GM23338 (cell line): Measurements from ENCODE around the gene OS9. TPM values are rescaled to one million over a fixed set of nuclear protein-coding genes. Genes with fewer than 3 reads are reported as not detected.

Experiments
- ATAC-seq: fragments of 200-7000 bp; cut with Tn5 transposase; 3 replicates; pipeline ENCODE4 v1.9.1; 2020
- DNase-seq: peaks from one replicate; pipeline ENCODE4 v3.0.0-alpha.2; 2015; ENCODE audit warnings: low spot score
- H2AFZ ChIP-seq: fragments of 200-600 bp; sonication (generic); 2 replicates; pipeline ENCODE4 v1.8.0; 2016; ENCODE audit warnings: antibody characterized with exemption, mild to moderate bottlenecking, moderate library complexity
- H3F3A ChIP-seq: fragments of 200-600 bp; sonication (generic); replicated peaks from 2 replicates; pipeline ENCODE4 v1.8.0; 2017; ENCODE audit warnings: antibody characterized with exemption, mixed run types, low read depth
- H3K27ac ChIP-seq: fragments of 200-600 bp; sonication (generic); 2 replicates; pipeline ENCODE4 v1.6.1; 2016; ENCODE audit warnings: low read depth
- H3K27me3 ChIP-seq: fragments of 200-600 bp; sonication (generic); 2 replicates; pipeline ENCODE4 v1.8.0; 2016; ENCODE audit warnings: mild to moderate bottlenecking, mixed run types, moderate library complexity; ENCODE audit not compliant: insufficient read depth
- H3K36me3 ChIP-seq: fragments of 200-600 bp; sonication (generic); 2 replicates; pipeline ENCODE4 v1.8.0; 2016; ENCODE audit warnings: mild to moderate bottlenecking; ENCODE audit not compliant: insufficient read depth
- H3K4me1 ChIP-seq: fragments of 200-600 bp; sonication (generic); 2 replicates; pipeline ENCODE4 v1.8.0; 2016; ENCODE audit warnings: mild to moderate bottlenecking, moderate library complexity; ENCODE audit not compliant: insufficient read depth
- H3K4me2 ChIP-seq: fragments of 200-600 bp; sonication (generic); 2 replicates; pipeline ENCODE4 v1.7.1; 2017; ENCODE audit warnings: mixed run types
- H3K4me3 ChIP-seq: fragments of 200-600 bp; sonication (generic); 2 replicates; pipeline ENCODE4 v1.6.1; 2016; ENCODE audit warnings: mixed run types
- H3K79me2 ChIP-seq: fragments of 200-600 bp; sonication (generic); replicated peaks from 2 replicates; pipeline ENCODE4 v1.8.0; 2017; ENCODE audit warnings: mild to moderate bottlenecking; ENCODE audit not compliant: insufficient read depth
- H3K9me2 ChIP-seq: fragments of 200-600 bp; sonication (generic); 2 replicates; pipeline ENCODE4 v1.8.0; 2017; ENCODE audit not compliant: insufficient read depth
- H4K20me1 ChIP-seq: fragments of 200-600 bp; sonication (generic); replicated peaks from 2 replicates; pipeline ENCODE4 v1.8.0; 2017; ENCODE audit warnings: mild to moderate bottlenecking; ENCODE audit not compliant: insufficient read depth
- H3K27ac Mint-ChIP-seq: 2 replicates; pipeline ENCODE4 v1.8.0; 2020; ENCODE audit warnings: inconsistent platforms, mild to moderate bottlenecking, moderate library complexity, mixed read lengths
- H3K27me3 Mint-ChIP-seq: 3 replicates; pipeline ENCODE4 v1.8.0; 2022; ENCODE audit warnings: low read depth, mild to moderate bottlenecking, moderate library complexity, mixed read lengths, inconsistent platforms; ENCODE audit not compliant: insufficient read depth, poor library complexity
- H3K36me3 Mint-ChIP-seq: 3 replicates; pipeline ENCODE4 v1.8.0; 2021; ENCODE audit warnings: low read depth, mild to moderate bottlenecking, inconsistent platforms, moderate library complexity, mixed read lengths
- H3K4me1 Mint-ChIP-seq: 3 replicates; pipeline ENCODE4 v1.8.0; 2020; ENCODE audit warnings: mild to moderate bottlenecking, inconsistent platforms, mixed read lengths
- H3K4me3 Mint-ChIP-seq: 3 replicates; pipeline ENCODE4 v1.8.0; 2021; ENCODE audit warnings: moderate library complexity, mild to moderate bottlenecking, inconsistent platforms, mixed read lengths
- H3K9me3 Mint-ChIP-seq: 3 replicates; pipeline ENCODE4 v1.8.0; 2020; ENCODE audit warnings: moderate library complexity, mild to moderate bottlenecking, inconsistent platforms, mixed read lengths
- CREB1 ChIP-seq: fragments of 250-450 bp; sonication (Bioruptor Pico); IDR thresholded peaks from 2 replicates; pipeline ENCODE4 v1.5.0; 2020; ENCODE audit warnings: low read depth, mild to moderate bottlenecking, moderate library complexity
- CTCF ChIP-seq, 2 experiments: fragments of 200-600 bp in 1 of 2; sonication (generic) in 1 of 2; conservative IDR thresholded peaks; 2 replicates each; pipeline versions ENCODE4 v1.5.1 to v1.6.1; 2016 to 2017; ENCODE audit warnings: antibody characterized with exemption in 2 of 2, low read depth in 2 of 2, mild to moderate bottlenecking in 2 of 2, moderate library complexity in 1 of 2
- ETS1 ChIP-seq: IDR thresholded peaks from 2 replicates; pipeline ENCODE4 v1.6.1; 2016; ENCODE audit warnings: antibody characterized with exemption
- EZH2 ChIP-seq: fragments of 200-600 bp; sonication (generic); IDR thresholded peaks from one replicate; pipeline ENCODE4 v1.8.0; 2017; ENCODE audit warnings: antibody characterized with exemption, mild to moderate bottlenecking, low read depth; ENCODE audit not compliant: unreplicated experiment
- EZH2phosphoT487 ChIP-seq: fragments of 200-600 bp; sonication (generic); IDR thresholded peaks from one replicate; pipeline ENCODE4 v1.8.1; 2018; ENCODE audit warnings: antibody characterized with exemption; ENCODE audit not compliant: unreplicated experiment
- JUNB ChIP-seq: IDR thresholded peaks from one replicate; pipeline ENCODE4 v1.6.1; 2016; ENCODE audit warnings: antibody characterized with exemption; ENCODE audit not compliant: unreplicated experiment
- NANOG ChIP-seq: IDR thresholded peaks from 2 replicates; pipeline ENCODE4 v1.6.1; 2016; ENCODE audit warnings: antibody characterized with exemption, borderline replicate concordance
- POLR2AphosphoS5 ChIP-seq: IDR thresholded peaks from 2 replicates; pipeline ENCODE4 v1.6.1; 2016; ENCODE audit warnings: antibody characterized with exemption, low read depth
- REST ChIP-seq: IDR thresholded peaks from one replicate; pipeline ENCODE4 v1.6.1; 2018; ENCODE audit warnings: antibody characterized with exemption; ENCODE audit not compliant: unreplicated experiment
- STAT1 ChIP-seq: IDR thresholded peaks from one replicate; pipeline ENCODE4 v1.6.1; 2016; ENCODE audit warnings: antibody characterized with exemption; ENCODE audit not compliant: unreplicated experiment
- ZNF114 ChIP-seq: fragments of 250-450 bp; sonication (Bioruptor Pico); IDR thresholded peaks from 2 replicates; pipeline ENCODE4 v1.5.0; 2020; ENCODE audit warnings: mild to moderate bottlenecking, moderate library complexity
- ZNF331 ChIP-seq: fragments of 250-450 bp; sonication (Bioruptor Pico); IDR thresholded peaks from 2 replicates; pipeline ENCODE4 v1.5.0; 2020; ENCODE audit warnings: low read depth, mild to moderate bottlenecking, moderate library complexity
- ZNF462 ChIP-seq: fragments of 250-450 bp; sonication (Bioruptor Pico); IDR thresholded peaks from 2 replicates; pipeline ENCODE4 v1.5.0; 2020; ENCODE audit warnings: mild to moderate bottlenecking, moderate library complexity
- polyA plus RNA-seq: library from polyadenylated mRNA; unstranded; fragments of >200 nt; fragmentation: Nextera tagmentation; extraction: Ambion mirVana; gene quantifications from 2 replicates; pipeline ENCODE4 v1.2.1, GENCODE V29; 2016
- total RNA-seq: library from RNA; depleted of rRNA; stranded (reverse); fragments of >200 nt; shearing (Covaris generic); gene quantifications from 2 replicates; pipeline ENCODE4 v1.2.3, GENCODE V29; 2014

Gene OS9
- total and polyA plus RNA-seq, 2 experiments from 2014 or later: 27.5 to 79.7 TPM

- peak; percentile 86 for ATAC-seq
- Mint-ChIP-seq H3K9me3 (no peaks in the 10 kb centered on the region), H3K27me3 (peaks cover 80% of the 10 kb centered on the region), H3K27ac (no peak overlapping the region), H3K4me3 (peak overlapping the region; percentile 89), H3K4me1 (peaks cover 15% of the 10 kb centered on the region), H3K36me3 (no peaks in the 10 kb centered on the region; the same call in 2 of the 3 replicates)
- Histone ChIP-seq H4K20me1 (no peaks in the 10 kb centered on the region; the same call in 1 of the 2 replicates), H2AFZ (peak overlapping the region; percentile 94), H3K4me2 (peak overlapping the region; percentile 88), H3K9me2 (no peaks in the 10 kb centered on the region), H3K79me2 (no peaks in the 10 kb centered on the region), H3K27ac (no peak overlapping the region), H3K4me1 (no peaks in the 10 kb centered on the region), H3K4me3 (peak overlapping the region; percentile 71), H3K27me3 (peaks cover 84% of the 10 kb centered on the region), H3F3A (no peaks in the 10 kb centered on the region), H3K36me3 (no peaks in the 10 kb centered on the region)
- TF ChIP-seq REST (peak; percentile 26), EZH2phosphoT487 (no peak), ZNF462 (CRISPR knock-in tag) (no peak), CREB1 (CRISPR knock-in tag) (no peak), STAT1 (no peak), NANOG (no peak), POLR2AphosphoS5 (no peak), ETS1 (no peak), ZNF331 (CRISPR knock-in tag) (no peak), ZNF114 (CRISPR knock-in tag) (no peak), CTCF (conservative IDR thresholded peaks at IDR 0.05; ENCODE audit: low read depth in 2 of 2) (peak; percentile 78 to 87), EZH2 (peak; percentile 52), JUNB (no peak)
- DNase-seq: peak; percentile 96
Measured at GRCh38 chr12:57726151-57726883, 32.4 kb downstream of the OS9 start.
